SK-N-SH treated with all-trans-retinoic acid at 6 μM for 48 hours (cell line): ENCODE results near the gene OSBPL5.

Source experiments
- BACH2 ChIP-seq: fragments of 250-450 bp; sonication (Bioruptor Pico); IDR thresholded peaks from 2 replicates; pipeline ENCODE4 v1.9.0; 2021; ENCODE audit warnings: mild to moderate bottlenecking, borderline replicate concordance
- CSDC2 ChIP-seq: fragments of 250-450 bp; sonication (Bioruptor Pico); IDR thresholded peaks from 2 replicates; pipeline ENCODE4 v1.5.0; 2020; ENCODE audit warnings: mild to moderate bottlenecking, moderate library complexity
- ESRRG ChIP-seq: fragments of 250-450 bp; sonication (Bioruptor Pico); IDR thresholded peaks from 2 replicates; pipeline ENCODE4 v1.6.1; 2021; ENCODE audit warnings: mild to moderate bottlenecking
- GLIS3 ChIP-seq: fragments of 250-450 bp; sonication (Bioruptor Pico); IDR thresholded peaks from 2 replicates; pipeline ENCODE4 v1.5.0; 2020; ENCODE audit warnings: mild to moderate bottlenecking, moderate library complexity
- ISL1 ChIP-seq: fragments of 250-450 bp; sonication (Bioruptor Pico); IDR thresholded peaks from 2 replicates; pipeline ENCODE4 v2.1.2; 2022; ENCODE audit warnings: mild to moderate bottlenecking, moderate library complexity
- RARB ChIP-seq: fragments of 250-450 bp; sonication (Bioruptor Pico); IDR thresholded peaks from 2 replicates; pipeline ENCODE4 v1.8.0; 2021; ENCODE audit warnings: mild to moderate bottlenecking, moderate library complexity
- SNAI2 ChIP-seq: fragments of 250-450 bp; sonication (Bioruptor Pico); IDR thresholded peaks from 2 replicates; pipeline ENCODE4 v1.5.0; 2020; ENCODE audit warnings: mild to moderate bottlenecking, moderate library complexity
- ZC3H10 ChIP-seq: fragments of 250-450 bp; sonication (Bioruptor Pico); IDR thresholded peaks from 2 replicates; pipeline ENCODE4 v1.5.1; 2021; ENCODE audit warnings: mild to moderate bottlenecking, moderate library complexity
- ZFP3 ChIP-seq: fragments of 250-450 bp; sonication (Bioruptor Pico); IDR thresholded peaks from 2 replicates; pipeline ENCODE4 v1.5.0; 2020; ENCODE audit warnings: mild to moderate bottlenecking, moderate library complexity
- TF ChIP-seq, protein P1 (sequence below): fragments of 250-450 bp; sonication (Bioruptor Pico); IDR thresholded peaks from 2 replicates; pipeline ENCODE4 v1.5.0; 2020; ENCODE audit warnings: mild to moderate bottlenecking, moderate library complexity
- TF ChIP-seq, protein P2 (sequence below): fragments of 250-450 bp; sonication (Bioruptor Pico); IDR thresholded peaks from 2 replicates; pipeline ENCODE4 v1.5.1; 2020; ENCODE audit warnings: low read depth, mild to moderate bottlenecking, moderate library complexity
- TF ChIP-seq, protein P3 (sequence below): fragments of 250-450 bp; sonication (Bioruptor Pico); IDR thresholded peaks from 2 replicates; pipeline ENCODE4 v1.8.0; 2020; ENCODE audit warnings: mild to moderate bottlenecking, moderate library complexity, borderline replicate concordance

DNA sequence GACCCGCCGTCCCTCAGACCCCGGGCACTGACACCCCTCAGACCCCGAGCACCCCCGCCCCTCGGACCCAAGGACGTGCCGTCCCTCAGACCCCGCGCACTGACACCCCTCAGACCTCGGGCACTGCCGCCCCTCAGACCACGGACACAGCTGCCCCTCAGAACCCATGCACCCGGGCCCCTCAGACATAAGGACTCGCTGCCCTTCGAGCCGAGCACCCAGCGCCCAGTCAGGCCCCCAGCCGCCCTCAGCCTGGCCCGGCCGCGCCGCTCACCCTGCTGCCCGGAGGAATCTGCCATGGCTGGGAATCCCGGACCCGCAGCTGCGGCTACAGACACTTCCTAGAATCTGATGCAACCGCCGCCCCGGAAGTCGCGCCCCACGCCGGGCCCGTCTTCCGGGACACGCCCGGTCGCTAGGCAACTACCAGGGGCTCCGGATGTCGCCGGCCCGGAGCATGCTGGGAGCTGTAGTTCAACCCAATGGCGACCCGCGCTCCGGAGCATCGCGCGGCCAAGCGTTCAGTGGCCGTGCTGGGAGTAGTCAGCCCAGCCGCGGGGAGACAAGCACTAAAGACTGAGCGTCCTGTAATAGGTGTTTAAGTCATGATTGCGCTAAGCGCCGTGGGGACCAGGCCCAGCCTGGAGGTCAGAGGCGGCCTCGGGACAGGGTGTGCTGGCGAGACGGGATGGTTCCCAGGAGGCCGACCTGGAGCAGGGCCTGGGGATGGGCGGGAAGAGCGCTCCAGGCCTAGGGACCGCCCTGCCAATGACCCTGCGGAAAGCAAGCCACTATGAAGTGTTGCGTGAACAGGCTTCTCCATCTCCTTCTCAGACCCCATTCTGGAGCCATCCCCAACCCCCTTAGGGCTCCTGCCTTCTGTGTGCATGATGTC lies 107.8 kb downstream of the OSBPL5 start, which contains the start of gene CARS1:
- TF ChIP-seq SNAI2: no peak
- peak; percentile 67; the same call in 1 of the 2 replicates for TF ChIP-seq CSDC2 (CRISPR knock-in tag)
- no peak for TF ChIP-seq ESRRG (CRISPR knock-in tag)
- TF ChIP-seq, protein P1, sequence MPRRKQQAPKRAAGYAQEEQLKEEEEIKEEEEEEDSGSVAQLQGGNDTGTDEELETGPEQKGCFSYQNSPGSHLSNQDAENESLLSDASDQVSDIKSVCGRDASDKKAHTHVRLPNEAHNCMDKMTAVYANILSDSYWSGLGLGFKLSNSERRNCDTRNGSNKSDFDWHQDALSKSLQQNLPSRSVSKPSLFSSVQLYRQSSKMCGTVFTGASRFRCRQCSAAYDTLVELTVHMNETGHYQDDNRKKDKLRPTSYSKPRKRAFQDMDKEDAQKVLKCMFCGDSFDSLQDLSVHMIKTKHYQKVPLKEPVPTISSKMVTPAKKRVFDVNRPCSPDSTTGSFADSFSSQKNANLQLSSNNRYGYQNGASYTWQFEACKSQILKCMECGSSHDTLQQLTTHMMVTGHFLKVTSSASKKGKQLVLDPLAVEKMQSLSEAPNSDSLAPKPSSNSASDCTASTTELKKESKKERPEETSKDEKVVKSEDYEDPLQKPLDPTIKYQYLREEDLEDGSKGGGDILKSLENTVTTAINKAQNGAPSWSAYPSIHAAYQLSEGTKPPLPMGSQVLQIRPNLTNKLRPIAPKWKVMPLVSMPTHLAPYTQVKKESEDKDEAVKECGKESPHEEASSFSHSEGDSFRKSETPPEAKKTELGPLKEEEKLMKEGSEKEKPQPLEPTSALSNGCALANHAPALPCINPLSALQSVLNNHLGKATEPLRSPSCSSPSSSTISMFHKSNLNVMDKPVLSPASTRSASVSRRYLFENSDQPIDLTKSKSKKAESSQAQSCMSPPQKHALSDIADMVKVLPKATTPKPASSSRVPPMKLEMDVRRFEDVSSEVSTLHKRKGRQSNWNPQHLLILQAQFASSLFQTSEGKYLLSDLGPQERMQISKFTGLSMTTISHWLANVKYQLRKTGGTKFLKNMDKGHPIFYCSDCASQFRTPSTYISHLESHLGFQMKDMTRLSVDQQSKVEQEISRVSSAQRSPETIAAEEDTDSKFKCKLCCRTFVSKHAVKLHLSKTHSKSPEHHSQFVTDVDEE: no peak
- TF ChIP-seq RARB (CRISPR knock-in tag): no peak
- no peak for TF ChIP-seq ZC3H10 (CRISPR knock-in tag)
- TF ChIP-seq BACH2 (CRISPR knock-in tag): no peak
- TF ChIP-seq, protein P2, sequence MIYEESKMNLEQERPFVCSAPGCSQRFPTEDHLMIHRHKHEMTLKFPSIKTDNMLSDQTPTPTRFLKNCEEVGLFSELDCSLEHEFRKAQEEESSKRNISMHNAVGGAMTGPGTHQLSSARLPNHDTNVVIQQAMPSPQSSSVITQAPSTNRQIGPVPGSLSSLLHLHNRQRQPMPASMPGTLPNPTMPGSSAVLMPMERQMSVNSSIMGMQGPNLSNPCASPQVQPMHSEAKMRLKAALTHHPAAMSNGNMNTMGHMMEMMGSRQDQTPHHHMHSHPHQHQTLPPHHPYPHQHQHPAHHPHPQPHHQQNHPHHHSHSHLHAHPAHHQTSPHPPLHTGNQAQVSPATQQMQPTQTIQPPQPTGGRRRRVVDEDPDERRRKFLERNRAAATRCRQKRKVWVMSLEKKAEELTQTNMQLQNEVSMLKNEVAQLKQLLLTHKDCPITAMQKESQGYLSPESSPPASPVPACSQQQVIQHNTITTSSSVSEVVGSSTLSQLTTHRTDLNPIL: no peak
- no peak for TF ChIP-seq GLIS3 (CRISPR knock-in tag)
- no peak for TF ChIP-seq ZFP3 (CRISPR knock-in tag)
- TF ChIP-seq ISL1: no peak
- TF ChIP-seq, protein P3, sequence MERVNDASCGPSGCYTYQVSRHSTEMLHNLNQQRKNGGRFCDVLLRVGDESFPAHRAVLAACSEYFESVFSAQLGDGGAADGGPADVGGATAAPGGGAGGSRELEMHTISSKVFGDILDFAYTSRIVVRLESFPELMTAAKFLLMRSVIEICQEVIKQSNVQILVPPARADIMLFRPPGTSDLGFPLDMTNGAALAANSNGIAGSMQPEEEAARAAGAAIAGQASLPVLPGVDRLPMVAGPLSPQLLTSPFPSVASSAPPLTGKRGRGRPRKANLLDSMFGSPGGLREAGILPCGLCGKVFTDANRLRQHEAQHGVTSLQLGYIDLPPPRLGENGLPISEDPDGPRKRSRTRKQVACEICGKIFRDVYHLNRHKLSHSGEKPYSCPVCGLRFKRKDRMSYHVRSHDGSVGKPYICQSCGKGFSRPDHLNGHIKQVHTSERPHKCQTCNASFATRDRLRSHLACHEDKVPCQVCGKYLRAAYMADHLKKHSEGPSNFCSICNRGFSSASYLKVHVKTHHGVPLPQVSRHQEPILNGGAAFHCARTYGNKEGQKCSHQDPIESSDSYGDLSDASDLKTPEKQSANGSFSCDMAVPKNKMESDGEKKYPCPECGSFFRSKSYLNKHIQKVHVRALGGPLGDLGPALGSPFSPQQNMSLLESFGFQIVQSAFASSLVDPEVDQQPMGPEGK (CRISPR knock-in tag): no peak
